Colon (tissue), 2 donors: ENCODE data around the gene NFKBIZ.
"Not testable (repeated sequence)": the region's sequence is repeated elsewhere in the genome, so short reads cannot be mapped to it uniquely, and the experiment has no call there.

Source experiments
- FAIRE-seq: peaks from 2 replicates; lab custom pipeline; 2012; peaks lifted over from hg19 to GRCh38; lab: Jason Lieb, UNC
- donor health status: control.
- donor health status: control.

The NFKBIZ gene

DNA sequence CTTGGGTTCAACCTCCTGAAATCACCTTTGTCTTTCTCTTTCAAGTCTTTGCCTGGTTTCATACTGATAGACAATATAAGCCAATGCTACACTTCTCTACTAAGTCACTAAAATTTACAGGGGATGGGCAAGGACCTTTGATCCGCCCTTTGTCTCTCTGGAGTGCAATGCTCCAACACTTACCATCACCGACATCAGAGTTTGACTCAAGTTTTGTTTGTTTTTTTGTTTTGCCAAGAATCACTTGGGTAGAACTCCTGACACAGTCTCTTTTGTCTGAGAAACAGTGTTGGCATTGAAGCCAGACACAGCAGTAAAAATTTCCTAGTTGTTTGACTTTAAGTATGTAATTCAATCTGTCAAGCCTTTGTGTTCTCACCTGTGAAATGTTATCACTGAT, 29.3 kb downstream of the NFKBIZ start:
- peak; percentile 49 for FAIRE-seq

DNA sequence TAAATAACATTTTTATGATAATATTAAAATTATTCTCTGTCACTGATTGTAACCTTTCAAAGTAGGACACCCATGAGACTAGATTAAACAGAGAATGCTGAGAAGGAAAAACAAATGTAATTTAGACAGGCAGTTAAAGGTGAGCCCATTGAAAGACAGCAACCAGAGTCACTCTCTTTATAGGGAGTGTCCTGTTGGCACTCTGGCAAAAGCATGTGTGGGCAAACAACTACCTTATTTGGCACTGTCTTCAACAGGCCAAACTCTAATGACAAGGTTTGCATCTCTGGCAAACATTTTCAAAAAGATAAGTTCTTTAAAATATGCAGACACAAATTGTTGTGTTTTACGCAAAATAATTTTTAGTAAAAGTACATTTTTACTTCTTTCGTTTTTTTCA, 29.8 kb downstream of the NFKBIZ start:
- FAIRE-seq = no peak

DNA sequence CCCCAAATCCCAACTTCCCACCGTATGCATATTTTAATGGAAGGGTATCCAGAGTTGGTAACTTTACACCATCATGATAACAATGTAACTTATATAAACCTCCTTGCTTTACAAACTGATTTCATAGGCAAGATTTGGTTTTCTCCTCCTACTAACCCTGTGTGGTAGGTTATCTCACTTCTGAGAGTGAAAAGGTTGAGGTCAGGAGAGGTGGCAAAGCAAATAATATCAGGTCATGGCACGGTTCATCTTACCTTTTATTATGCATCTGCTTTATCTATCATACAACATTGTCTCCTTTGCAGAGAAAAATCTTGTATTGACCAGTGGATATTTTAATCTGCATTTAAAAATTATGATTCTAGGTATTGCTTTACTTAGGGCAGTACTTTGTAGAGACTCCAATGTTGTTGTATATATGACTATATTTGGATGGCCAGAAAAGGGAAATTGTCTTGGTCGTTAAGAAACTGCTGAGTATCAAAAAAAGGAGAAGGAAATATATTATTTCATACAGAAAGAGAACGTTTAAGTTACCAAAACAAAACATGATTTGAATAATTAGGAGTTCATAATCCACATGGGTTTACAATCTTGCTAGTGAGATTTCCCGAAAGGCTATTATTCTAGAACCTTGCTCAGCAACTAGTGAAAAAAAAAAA, 30.4 kb downstream of the NFKBIZ start:
- FAIRE-seq = no peak

DNA sequence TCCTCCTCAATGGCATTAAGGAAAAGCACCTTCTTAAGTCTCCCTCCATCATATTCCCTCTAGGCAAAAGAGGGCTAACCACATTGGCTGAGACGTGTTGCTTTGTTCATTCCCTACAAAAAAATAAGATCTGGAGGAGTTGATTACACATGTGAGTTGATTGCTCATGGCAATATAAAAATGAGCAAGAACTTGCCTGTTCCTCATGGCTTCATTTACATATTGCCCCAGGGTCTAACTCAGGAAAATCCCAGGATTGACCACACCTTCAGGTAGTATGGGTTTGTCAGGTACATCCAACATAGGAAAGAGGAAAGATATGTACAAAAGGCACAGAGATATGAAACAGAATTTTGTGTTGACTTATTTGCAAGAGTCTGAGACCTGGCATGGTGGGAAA, 35.5 kb downstream of the NFKBIZ start:
- FAIRE-seq = no peak

DNA sequence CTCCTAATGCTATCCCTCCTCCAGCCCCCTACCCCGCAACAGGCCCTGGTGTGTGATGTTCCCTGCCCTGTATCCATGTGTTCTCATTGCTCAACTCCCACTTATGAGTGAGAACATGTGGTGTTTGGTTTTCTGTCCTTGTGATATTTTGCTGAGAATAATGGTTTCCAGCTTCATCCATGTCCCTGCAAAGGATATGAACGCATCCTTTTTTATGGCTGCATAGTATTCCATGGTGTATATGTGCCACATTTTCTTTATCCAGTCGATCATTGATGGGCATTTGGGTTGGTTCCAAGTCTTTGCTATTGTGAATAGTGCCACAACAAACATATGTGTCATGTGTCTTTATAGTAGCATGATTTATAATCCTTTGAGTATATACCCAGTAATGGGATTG, 36.3 kb downstream of the NFKBIZ start:
- not testable (repeated sequence) for FAIRE-seq

DNA sequence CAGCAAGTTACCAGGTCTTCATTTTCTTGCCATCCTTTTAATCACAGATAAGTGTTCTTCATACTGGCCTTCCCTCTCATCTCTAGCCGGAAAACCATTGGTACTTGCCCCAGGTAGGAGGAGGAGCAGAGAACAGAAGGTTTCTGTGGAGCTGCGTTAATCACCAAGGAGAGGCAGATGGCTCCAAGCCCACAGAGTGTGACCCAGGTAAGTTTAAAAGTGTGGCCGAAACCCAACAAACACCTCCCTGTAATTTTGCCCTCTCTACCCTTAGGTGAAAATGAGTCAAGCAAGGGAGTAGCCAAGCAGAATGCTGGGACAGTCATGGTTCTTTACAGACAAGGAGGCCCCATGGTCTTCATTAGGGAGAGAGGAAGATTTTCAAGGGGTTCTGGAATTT, 37.3 kb downstream of the NFKBIZ start:
- FAIRE-seq = no peak

DNA sequence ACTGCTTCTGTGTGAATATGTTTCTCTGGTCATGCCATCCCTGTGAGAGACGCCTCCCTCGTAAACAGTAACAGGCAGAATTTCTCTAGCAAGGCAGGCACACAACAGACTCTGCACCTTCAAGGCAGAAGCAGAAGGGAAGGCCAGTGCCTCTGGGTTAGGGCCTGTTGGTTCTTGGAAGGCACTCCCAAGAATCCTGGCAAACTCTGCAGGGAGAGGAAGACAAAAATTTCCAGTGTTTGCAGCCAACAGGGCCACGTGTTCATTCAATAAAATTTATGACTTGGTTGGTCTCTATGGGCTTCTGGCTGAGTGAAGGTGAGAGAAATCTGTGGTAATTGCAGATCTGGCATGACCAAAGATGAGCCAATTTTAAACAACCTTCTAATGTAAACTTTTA, 39.3 kb downstream of the NFKBIZ start:
- FAIRE-seq = no peak

DNA sequence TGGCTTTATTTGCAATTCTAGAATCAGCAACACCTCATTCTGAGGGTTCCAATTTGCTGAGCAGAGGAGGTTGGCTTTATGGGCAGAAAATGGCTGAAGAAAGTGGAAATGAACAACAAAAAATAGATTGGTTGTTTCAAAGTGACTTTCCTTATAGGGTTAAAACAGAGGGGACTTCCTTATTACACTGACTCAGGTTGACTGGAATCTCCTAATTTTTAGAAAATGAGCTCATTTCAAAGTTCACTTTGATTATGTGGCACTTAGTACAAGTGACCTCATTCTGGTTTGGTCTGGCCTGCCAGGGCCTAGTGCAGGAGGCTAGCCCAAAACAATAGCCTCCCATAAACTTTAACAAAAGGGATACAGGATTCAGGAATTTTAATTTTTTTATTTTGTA, 41.4 kb downstream of the NFKBIZ start:
- no peak for FAIRE-seq

DNA sequence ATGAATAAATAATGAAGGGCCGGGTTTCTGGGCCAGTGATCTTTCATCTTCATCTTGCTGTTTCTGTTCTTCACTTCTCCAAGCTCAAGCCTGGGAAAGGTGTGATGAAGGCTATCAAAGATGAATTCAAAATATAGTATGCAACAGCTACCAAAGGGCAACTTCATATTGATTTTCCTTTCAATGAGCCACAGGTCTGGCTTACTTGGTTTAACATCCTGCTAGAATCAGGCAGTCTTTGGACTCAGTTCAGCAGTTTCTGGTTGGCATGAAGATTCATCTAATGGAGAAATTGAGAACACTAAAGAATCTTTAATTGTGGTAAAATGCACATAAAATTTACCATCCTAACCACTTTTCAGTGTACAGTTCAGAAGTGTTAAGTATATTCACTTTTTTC, 43.3 kb downstream of the NFKBIZ start:
- no peak for FAIRE-seq

DNA sequence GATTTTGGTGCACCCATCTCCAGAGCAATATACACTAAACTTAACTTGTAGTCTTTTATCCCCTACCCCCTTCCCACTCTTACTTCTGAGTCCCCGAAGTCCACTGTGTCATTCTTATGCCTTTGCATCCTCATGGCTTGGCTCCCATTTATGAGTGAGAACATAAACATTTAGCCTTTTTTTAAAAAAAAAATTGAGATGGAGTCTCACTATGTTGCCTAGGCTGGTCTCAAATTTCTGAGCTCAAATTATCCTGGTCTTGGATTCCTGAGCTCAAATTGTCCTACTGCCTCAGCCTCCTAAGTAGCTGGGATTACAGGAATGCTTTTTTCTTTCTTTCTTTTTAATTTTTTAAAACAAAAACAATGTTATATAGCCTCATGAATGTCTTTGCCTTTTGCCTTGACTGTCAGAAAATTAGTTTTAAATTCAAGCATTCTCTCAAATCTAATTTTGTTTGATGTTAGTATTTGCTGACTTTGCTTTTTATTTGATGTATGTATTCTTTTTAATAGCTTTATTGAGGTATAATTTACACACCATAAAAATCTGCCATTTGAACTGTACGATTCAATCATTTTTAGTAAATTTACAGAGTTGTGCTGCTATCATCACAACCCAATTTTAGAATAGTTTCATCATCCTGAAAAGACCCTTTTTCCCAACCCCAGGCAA, 46.9 kb downstream of the NFKBIZ start:
- no peak for FAIRE-seq

DNA sequence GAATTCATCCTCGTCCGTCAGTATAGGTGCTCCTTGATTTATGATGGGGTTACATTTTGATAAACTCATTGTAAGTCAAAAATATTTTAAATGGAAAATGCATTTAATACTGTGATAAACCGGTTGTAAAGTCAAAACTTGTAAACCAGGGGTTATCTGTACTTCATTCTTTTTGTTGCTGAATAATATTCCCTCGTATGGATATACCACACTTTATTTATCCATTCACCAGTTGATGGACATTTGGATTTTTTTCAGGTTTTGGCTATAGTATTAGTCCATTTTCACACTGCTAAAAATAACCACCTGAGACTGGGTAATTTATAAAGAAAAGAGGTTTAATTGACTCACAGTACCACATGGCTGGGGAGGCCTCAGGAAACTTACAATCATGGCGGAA, 47.7 kb downstream of the NFKBIZ start:
- FAIRE-seq = no peak

DNA sequence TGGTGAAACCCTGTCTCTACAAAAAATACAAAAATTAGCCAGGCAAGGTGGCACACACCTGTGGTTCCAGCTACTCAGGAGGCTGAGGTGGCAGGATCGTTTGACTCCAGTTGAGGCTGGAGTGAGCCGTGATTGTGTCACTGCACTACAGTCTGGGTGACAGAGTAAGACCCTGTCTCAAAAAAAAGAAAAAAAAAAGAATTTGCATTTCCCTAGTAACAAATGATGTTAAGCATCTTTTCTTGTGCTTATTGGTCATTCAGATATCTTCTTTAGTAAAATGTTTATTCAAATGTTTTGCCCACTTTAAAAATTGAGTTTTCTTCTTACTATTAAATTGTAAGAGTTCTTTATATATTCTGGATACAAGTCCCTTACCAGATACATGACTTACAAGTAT, 48.7 kb downstream of the NFKBIZ start:
- peak; percentile 90 for FAIRE-seq

DNA sequence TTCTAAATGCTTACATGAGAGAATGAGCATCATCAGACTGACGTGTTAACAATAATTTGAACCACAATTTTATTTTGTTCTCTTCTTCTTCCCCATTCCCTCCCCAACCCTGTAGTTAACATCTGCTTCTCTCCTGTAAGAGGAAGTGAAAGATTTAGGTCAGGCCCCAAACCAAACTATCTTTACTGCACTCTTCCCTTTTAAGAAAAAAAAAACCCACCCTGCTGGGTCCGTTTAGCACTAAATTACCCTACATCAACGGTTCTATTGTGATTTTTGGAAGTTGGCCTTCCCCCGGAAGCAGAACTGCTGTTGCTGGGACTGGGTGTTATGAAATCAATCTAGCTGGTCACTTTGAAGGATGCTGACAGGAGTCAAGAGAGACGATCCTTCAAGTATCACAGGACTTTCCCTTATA, 49.4 kb downstream of the NFKBIZ start:
- no peak for FAIRE-seq

DNA sequence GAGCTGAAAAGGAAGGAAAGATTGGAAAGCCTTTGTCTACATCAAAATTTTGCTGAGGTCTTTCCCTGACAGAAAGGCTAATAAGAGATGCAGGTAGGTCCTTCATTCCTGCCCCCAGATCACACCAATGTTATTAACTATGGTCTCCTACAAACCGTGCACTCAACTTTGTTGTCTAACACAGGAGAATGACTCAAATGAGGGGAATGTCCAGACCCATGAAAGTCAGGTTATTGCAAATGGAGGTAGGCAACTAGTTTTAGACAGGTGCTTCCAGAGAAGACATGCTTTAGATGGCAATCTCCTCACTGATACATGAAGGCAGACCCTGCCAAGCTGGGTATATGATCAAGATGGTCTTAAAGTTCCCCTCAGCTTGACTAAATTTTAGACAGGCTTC, 51.0 kb downstream of the NFKBIZ start:
- no peak for FAIRE-seq

DNA sequence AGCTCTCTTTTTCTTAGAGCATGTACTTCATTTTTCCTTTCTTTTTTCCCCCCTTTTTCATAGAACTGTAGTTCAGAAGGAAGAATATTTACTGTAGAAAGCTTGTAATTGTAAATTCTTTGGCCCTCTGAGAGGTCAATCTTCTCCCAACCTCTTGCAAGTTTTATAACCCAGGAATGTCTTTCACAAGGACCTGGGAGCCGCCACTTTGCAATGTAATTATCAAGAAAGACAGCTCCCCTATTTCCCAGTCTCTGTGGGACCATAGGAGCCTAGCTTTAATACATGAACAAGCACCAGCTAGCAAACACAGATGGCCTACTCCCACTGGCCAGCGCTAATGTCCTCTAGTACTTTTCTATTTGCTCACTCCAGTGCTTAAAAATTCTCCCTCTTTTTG, 51.4 kb downstream of the NFKBIZ start:
- no peak for FAIRE-seq

DNA sequence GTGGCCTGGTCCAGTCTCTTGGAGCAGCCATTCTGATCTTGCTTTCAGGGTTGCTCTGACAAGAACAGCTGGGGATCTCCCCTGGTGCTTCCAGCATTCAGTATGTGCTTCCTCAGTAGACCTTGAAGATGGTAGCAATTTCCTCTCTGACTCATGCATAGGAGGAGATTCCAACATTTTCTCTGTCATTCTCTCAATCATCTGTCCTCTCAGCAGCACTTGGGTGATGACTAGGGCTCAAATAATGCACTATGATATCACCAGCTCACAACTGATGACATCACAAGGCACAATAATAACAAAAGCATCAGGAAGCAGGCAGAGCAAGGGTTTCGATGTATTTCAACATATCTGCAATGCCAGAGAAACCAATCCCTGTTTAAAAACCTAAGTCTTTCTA, 52.7 kb downstream of the NFKBIZ start:
- no peak for FAIRE-seq

DNA sequence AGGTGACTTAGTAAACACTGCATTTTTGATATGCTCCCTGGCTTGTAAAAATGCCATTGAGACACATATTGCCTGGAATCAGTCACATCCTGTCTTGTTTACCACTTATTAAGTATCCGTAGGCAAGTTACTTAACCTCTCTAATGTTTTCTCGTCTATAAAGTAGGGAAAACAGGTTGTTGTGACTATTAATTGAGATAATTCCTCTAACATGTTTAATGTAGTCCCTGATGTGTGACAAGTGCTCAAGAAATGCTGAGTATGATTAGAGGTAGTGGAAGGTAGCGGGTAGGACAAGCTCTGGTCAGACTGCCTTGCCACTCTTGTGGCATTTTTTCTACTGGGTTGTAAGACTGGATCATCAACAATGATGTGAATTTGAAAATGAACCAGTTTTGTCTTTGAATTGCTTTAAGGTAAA, 54.1 kb downstream of the NFKBIZ start:
- no peak for FAIRE-seq

DNA sequence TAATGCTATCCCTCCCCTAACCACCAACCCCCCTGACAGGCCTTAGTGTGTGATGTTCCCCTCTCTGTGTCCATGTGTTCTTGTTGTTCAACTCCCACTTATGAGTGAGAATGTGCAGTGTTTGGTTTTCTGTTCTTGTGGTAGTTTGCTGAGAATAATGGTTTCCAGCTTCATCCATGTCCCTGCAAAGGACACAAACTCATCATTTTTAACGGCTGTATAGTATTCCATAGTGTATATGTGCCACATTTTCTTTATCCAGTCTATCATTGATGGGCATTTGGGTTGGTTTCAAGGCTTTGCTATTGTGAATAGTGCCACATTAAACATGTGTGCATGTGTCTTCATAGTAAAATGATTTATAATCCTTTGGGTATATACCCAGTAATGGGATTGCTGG, 56.3 kb downstream of the NFKBIZ start:
- FAIRE-seq = not testable (repeated sequence)
